LNCaP clone FGC (cell line): ENCODE measurements around the gene NLRC4.
A peak's percentile ranks its signal among the peaks of the same experiment; 100 is the strongest.
"Not testable (repeated sequence)": the region's sequence is repeated elsewhere in the genome, so short reads cannot be mapped to it uniquely, and the experiment has no call there.

ENCODE experiments used
- DNase-seq: peaks from one replicate; pipeline ENCODE4 v3.0.0-alpha.2; 2011; ENCODE audit warnings: low read depth
- H3K4me3 ChIP-seq: 2 replicates; pipeline ENCODE4 v1.5.1; 2011; ENCODE audit warnings: mild to moderate bottlenecking, low read depth, low read length, control low read depth
- CTCF ChIP-seq: IDR thresholded peaks from 2 replicates; pipeline ENCODE4 v1.5.1; 2012; ENCODE audit warnings: mild to moderate bottlenecking; ENCODE audit not compliant: control insufficient read depth, insufficient read depth; ENCODE audit errors: extremely low read depth

The NLRC4 gene

GRCh38 chr2:32228181-32228580, 36.5 kb downstream of the NLRC4 start:
- DNase-seq, result no peak
- no peak for TF ChIP-seq CTCF
- no peak overlapping the region for H3K4me3 ChIP-seq

DNA sequence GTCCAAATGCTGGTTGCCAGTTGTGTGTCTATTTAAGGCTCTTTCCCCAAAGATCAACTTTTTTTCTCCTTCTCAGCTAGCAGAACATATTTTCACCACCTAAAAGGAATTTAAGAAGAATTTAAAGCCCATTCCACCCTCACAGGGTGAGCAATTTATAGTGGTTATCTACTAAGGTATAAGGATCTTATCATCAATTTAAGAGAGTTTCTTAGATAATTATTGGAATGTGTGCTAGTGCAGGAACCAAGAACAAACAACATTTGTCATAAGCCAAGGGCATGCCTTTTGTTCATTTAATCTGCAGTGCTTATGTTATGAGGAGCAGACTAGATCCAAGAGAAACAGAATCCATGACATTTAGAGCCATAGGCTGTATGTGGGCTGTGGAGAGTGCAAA, 37.2 kb downstream of the NLRC4 start:
- DNase-seq, result no peak
- TF ChIP-seq CTCF, result no peak

DNA sequence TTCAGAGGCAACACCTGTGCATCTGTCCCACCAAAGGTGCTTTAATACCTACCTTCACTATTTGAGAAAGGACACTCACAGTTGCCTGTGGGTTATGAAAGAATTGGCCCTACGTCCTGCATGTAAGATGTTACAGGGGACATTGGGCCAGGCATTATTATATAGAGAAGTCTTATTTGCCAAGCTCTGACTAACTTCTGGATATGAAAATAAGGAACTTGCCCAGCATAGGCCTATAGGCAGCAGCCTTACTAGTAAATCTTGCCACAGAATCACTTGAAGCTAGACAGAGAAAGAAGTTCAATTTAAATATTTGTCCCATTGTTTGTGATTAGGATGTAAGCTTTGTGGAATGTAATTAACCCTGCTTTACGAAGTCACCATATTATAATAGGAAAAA, 41.7 kb downstream of the NLRC4 start:
- no peak for DNase-seq
- H3K4me3 ChIP-seq, result no peak overlapping the region
- TF ChIP-seq CTCF, result no peak

More for the DNA sequence above, 37.2 kb downstream of the NLRC4 start:
- no peak overlapping the region for H3K4me3 ChIP-seq

- no peak for DNase-seq
- no peak overlapping the region for H3K4me3 ChIP-seq
- no peak for TF ChIP-seq CTCF
These were observed 44.2 kb downstream of the NLRC4 start for GRCh38 chr2:32220445-32220844.

- DNase-seq, result no peak
- peak; percentile 14; the same call in 1 of the 2 replicates for TF ChIP-seq CTCF
These were observed 52.4 kb downstream of the NLRC4 start for GRCh38 chr2:32212295-32212694.

GRCh38 chr2:32210767-32211408, 53.8 kb downstream of the NLRC4 start:
- H3K4me3 ChIP-seq, result no peak overlapping the region
- no peak for DNase-seq
- TF ChIP-seq CTCF, result no peak

More at GRCh38 chr2:32212295-32212694, 52.4 kb downstream of the NLRC4 start:
- no peak overlapping the region for H3K4me3 ChIP-seq

DNA sequence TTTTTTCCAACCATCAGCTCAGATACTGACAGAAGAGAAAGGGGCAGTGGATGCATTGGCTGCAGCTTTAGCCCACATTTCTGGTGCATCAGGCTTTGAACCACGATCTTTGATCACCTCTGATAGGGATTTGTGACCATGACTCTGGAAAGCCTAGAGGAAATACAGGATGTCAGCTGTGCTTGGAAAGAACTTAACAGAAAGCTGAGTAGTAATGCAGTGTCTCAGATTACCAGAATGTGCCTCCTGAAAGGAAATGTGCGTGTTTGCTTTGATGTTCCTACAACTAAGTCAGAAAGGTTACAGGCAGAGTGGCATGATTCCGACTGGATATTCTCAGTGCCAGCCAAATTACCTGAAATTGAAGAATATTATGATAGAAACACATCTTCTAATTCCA, 61.3 kb downstream of the NLRC4 start:
- DNase-seq, result not testable (repeated sequence)

More for the DNA sequence above, 61.3 kb downstream of the NLRC4 start:
- not testable (repeated sequence) for H3K4me3 ChIP-seq
